Epithelial cell of esophagus (primary cell): ENCODE results near the gene GATB.

Source experiments
- DNase-seq: peaks from one replicate; pipeline ENCODE4 v3.0.0; 2010; ENCODE audit warnings: low read depth
- H3K4me3 ChIP-seq: 2 replicates; pipeline ENCODE4 v1.5.1; 2011; ENCODE audit warnings: mild to moderate bottlenecking, low read length, control low read depth
- TF ChIP-seq, protein P1 (sequence below): IDR thresholded peaks from 2 replicates; pipeline ENCODE4 v1.5.1; 2011; ENCODE audit warnings: low read depth, mild to moderate bottlenecking, low read length, control low read depth, inconsistent platforms; ENCODE audit not compliant: insufficient read depth; ENCODE audit errors: missing control alignments

GATB gene

DNA sequence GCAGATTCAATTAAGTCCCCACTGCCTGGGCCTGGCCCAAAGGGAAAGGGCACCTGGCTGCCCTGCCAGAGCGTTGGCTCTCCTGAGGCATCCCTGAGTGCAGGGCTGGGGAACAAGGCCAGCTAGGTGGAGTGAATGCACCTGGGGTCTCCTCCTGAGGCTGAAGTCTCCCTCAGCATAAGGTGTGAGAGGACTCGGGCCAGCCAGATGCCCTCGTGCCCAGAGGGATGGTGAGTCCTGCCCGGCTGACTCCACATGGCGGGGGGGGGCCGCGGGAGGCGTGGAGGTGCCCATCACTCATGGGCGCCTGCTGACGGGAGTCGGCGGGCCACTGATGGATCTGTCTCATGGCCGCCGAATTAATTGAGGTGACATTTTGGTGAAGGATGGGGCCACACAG is 87.8 kb downstream of the GATB start:
- DNase-seq: no peak
- TF ChIP-seq, protein P1, sequence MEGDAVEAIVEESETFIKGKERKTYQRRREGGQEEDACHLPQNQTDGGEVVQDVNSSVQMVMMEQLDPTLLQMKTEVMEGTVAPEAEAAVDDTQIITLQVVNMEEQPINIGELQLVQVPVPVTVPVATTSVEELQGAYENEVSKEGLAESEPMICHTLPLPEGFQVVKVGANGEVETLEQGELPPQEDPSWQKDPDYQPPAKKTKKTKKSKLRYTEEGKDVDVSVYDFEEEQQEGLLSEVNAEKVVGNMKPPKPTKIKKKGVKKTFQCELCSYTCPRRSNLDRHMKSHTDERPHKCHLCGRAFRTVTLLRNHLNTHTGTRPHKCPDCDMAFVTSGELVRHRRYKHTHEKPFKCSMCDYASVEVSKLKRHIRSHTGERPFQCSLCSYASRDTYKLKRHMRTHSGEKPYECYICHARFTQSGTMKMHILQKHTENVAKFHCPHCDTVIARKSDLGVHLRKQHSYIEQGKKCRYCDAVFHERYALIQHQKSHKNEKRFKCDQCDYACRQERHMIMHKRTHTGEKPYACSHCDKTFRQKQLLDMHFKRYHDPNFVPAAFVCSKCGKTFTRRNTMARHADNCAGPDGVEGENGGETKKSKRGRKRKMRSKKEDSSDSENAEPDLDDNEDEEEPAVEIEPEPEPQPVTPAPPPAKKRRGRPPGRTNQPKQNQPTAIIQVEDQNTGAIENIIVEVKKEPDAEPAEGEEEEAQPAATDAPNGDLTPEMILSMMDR: no peak
- H3K4me3 ChIP-seq: no peak overlapping the region

DNA sequence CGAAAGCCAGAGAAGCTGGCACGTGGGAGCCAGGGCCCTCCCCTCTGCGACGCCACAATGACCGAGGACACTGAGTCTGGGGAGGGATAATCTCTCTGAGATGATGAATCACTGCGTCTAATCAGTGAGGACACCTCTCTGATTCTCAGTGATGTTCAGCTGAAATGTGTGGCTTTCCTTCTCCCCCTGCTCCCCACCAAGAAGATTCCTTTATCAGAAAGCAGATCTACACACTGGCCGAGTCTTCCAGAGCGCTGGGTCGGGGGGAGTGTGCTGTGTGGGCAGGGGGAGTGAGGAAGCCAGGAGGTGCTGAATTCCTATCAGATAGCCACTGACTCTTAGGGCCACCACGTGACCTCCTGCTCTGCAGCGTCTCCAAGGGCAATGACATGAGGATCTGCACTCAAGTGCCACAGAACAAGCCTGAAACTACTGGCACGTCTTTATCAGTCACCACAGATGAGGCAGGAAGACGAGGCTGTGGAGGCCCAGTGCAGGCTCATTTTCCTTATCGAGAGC is 89.2 kb downstream of the GATB start:
- TF ChIP-seq, protein P1: no peak
- no peak overlapping the region for H3K4me3 ChIP-seq
- DNase-seq: no peak

DNA sequence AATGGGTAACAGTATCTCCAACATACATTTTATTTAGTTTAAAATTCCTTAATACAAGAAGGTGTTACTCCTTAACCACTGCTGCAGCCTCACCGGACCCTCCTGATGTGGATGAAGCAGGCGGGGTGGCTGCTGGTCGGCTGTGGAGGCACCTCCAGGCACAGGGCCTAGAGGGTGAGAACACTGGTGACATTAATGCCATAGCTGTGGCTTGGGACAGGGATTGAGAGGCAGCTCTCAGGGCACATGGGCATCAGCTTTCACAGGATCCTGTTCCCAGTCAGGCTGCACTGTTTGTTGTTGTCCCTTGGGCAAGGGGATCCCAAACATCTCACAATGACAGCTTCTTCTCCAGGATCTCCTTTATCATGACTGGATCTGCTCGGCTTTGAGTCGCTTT is 90.0 kb downstream of the GATB start:
- no peak overlapping the region for H3K4me3 ChIP-seq
- no peak for DNase-seq
- TF ChIP-seq, protein P1: no peak

DNA sequence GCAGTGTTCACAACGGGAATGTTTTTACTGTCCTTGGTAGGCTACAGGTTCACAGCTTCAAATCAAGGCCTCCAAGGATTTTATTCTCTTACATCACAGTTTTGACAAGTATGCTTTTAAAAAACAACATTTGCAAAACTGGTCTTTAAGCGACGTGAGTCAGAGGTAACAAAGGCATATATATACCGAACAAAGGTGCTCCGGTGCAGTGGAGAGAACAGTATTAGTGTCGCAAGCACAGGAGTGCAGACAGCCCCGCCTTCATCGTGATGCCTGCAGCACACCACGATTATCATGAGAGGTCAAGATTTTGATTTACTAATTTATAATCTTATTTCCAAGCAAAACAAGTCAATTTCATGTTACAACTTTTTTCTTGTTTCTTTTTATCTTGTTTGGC is 90.8 kb downstream of the GATB start:
- peak; percentile 75 for DNase-seq
- TF ChIP-seq, protein P1: no peak
- H3K4me3 ChIP-seq: no peak overlapping the region

- TF ChIP-seq, protein P1: no peak
- peak; percentile 65 for DNase-seq
- no peak overlapping the region for H3K4me3 ChIP-seq
Measured at GRCh38 chr4:151668689-151669402, 92.0 kb downstream of the GATB start.

GRCh38 chr4:151667666-151668065 is 93.1 kb downstream of the GATB start:
- TF ChIP-seq, protein P1: no peak
- DNase-seq: no peak
- H3K4me3 ChIP-seq: no peak overlapping the region

- H3K4me3 ChIP-seq: no peak overlapping the region
- no peak for DNase-seq
- TF ChIP-seq, protein P1: no peak
Measured at GRCh38 chr4:151667048-151667447, 93.8 kb downstream of the GATB start.
